HG02759 (cell line): Measurements from ENCODE around the gene CCNA2.

ENCODE experiments used
- ATAC-seq: cut with Tn5 transposase; IDR thresholded peaks from one replicate; pipeline ENCODE4 v1.9.1; 2021; ENCODE audit warnings: mild to moderate bottlenecking, moderate library complexity; ENCODE audit not compliant: unreplicated experiment

CCNA2 gene

DNA sequence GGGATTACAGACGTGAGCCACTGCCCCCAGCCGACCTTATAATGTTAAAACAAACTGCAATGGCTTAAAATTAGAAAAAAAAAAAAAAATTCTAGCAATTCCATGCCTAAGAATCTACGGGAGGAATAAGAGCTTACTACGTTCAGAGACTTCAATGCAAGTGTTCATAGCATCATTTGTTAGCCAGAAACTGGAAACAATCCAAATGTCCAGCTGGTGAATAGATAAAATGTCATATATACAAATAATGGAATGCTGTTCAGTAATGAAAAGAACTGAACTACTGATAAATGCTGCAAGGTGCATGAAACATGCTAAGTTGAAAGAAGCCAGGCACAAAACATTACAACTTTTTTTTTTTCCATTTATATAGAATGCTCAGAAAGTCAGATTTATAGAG lies 17.3 kb downstream of the CCNA2 start:
- no peak for ATAC-seq

DNA sequence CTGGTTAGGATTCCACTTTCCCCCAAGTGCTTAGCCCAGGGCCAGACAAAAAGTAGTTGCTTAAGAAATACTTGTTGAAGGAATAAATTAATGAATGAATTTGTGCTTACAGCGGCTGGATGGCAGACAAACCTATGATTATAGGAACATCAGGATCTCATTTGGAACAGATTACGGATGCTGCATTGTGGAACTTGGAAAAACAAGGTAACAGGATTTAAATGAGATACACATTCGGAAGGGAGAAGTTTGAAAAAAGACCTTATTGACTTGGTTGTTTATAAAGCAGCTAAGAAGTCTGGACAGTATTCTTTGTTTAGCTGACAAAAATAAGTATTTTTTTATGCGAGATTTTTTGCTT lies 22.0 kb downstream of the CCNA2 start:
- ATAC-seq: no peak

DNA sequence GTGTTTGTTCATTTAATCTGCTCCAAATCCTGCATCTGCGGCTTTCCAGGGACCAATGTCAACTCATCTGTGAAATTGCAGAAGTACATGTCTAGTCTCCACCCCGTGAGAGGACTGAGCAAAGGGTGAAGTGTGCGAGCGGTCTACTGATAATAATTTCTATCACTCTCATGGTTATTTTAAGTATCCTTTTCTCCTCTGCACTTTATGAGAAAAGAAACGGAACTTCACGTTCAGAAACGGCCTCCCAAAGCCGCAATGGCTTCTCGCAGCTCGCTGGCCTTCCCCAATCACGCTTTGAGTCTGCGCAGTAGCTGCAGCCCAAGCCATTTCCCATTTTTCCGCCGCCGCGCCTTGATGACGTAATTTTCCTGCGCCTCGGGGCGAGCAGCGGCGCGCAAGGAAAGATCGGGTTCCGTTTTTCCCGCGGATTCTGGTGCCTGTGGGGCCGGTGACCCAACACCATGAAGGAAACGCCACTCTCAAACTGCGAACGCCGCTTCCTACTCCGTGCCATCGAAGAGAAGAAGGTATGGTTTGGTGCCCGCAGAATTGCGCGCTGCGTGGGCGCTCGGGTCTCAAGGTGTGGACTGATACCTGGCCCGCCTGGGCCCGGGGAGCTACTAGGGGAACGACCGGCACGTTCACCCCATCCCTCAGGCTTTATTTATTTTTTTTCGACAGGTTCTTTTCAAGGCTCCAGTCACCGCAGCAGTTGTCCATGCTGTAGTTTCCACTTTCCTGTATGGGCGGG lies 22.5 kb downstream of the CCNA2 start, which contains the start of gene EXOSC9:
Gene EXOSC9 (plus strand): TSS at position 363 of the 754 bp plus-strand sequence. CDS start 102 bp downstream, at position 465.
- peak; percentile 85 for ATAC-seq

DNA sequence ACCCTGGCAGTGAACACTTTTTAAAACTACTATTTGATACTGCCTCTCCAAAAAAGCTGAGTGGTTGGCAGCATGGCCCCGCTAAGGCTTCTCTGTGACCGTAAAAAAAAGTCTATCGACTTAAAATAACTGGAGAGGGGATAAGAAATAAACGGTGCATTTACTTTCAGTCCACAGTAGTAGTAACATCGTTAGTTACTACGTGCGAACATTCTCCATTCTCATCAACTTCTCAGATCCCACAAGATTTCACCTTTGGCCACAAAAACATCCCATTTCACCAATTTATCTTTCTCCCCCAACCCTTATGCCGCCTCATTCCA lies 23.1 kb downstream of the CCNA2 start:
- peak; percentile 29 for ATAC-seq

DNA sequence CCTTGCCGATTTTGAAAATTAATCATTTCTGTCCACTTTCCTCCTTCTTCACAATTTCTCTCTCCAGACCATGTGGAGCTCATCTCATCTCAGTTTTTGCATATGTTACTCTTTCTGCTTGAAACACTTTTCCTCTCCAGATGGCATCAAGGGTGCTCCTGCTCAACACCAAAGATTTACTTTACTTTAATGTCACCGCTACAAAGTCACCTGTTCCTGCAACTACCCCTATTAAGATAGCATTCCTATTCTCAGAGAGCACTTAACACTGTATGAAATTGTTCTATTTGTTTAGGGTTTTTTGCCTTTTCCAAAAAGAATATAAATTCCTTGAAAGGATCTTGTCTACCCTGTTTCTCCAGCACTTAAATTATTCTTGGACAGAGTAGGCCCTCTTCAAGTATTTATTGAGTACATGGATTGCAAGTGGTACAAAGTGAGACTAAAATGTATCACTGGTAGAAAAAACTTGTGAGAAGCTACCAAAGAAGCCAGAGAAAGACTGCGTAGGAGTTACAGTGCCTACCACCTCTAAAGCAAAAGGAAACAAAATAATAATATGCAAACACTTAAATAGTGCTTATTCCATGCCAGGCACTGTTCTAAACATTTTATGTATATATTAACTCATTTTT lies 23.7 kb downstream of the CCNA2 start:
- no peak for ATAC-seq

DNA sequence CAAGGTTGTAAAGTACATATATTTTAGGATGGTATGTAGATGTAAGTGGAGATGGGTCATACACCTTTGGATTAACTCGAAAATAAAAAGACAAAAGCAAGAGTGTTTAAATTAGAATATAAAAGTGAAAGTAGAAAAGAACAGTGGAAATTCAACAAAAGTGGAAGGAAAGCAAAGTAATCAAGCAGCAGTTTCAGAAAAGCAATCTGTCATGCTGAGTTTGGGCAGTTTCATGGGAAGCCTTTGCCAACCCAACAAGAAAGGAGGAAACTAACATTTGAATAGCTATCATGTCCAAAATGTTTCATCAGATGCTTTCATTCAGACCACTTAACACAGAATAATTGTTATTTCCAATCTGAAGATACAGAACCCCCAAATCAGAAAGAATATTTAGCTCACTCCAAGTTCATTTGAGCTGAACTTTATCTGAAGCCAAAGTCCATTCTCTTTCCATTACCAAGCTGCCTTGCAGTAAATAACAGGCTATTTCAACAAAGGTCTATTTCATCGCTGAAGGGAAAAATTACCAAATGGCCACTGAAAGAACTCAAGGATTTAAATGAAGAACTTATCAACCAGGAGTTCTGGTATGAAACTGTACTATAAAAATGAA lies 24.4 kb downstream of the CCNA2 start:
- ATAC-seq: no peak

DNA sequence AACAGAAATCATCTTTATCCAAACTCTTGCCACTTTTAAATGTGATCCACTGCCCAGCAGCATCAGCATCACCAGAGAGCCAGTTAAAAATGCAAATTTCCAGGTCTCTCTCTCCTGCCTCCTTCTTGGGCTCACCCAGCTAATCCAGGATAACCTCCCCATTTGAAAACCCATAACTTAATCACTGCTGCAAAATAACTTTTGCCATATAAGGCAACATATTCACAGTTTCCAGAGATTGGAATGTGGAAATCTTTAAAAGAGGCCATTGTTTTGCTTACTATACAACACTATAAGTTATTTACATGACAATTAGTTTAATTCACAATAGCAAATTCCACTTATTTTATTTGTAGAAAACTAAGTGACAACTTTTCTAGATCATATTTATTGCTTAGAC lies 27.4 kb downstream of the CCNA2 start:
- ATAC-seq: no peak

DNA sequence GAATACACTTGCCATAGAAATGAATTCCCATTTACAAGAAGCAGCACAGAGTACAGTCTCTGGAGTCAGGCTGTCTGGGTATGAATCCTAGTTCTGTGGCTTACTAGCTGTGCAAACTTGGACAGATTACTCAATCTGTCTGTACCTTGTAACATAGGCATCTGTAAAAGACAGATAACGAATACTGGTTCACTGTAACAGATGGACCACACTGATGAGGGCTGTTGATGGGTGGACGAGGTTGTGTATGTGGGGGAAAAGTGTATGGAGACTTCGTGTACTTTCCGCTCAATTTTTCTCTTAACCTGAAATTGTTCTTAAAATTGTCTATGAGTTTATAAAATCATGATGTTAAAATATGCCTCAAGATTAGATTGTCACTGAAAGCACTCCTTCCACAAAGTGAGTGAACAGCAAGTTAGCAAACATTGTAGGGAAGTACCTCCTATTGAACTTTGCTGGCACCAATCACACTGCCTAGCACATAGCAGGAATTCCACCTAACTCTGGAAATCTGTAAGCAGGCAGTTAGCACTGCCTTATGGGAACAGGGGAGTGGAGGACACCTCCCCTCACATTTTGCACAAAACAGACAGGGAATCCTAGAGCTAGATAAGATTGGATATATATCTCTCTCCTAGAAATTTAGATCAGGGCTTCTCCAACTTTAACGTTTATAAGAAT lies 29.0 kb downstream of the CCNA2 start:
- ATAC-seq: no peak

DNA sequence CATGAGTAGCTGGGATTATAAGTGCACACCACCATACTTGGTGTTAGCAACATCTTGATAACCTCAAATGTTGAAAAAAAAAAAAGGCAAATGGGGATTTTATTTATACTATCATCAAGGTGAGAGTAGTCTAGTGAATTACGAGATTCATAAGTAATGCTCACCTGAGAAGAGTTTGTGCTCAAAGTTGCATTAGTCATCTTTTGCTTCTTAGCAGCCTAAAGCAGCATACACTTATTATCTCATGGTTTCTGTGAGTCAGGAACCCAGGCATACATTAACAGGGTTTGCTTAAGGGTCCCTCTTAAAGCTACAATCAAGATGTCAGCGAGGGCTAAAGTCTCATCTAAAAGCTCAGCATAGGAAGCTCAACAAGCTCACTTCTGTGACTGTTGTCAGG lies 30.7 kb downstream of the CCNA2 start:
- no peak for ATAC-seq

DNA sequence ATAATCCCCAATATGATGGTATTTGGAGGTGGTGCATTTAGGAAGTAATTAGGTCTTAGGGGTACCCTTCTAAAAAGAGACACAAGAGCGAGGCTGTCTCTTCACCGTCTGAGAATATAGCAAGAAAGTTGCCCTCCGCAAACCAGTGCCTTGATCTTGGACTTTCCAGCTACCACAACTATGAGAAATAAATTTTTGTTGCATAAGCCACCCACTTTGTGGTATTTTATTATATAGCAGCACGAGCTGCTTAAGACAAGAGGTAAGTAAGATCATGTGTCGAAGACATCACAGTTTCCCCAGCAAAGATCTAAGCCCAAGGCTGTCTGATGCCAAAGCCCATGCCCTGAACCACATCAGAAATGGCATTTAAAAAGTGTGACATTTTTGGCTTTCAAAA lies 32.2 kb downstream of the CCNA2 start:
- ATAC-seq: no peak

DNA sequence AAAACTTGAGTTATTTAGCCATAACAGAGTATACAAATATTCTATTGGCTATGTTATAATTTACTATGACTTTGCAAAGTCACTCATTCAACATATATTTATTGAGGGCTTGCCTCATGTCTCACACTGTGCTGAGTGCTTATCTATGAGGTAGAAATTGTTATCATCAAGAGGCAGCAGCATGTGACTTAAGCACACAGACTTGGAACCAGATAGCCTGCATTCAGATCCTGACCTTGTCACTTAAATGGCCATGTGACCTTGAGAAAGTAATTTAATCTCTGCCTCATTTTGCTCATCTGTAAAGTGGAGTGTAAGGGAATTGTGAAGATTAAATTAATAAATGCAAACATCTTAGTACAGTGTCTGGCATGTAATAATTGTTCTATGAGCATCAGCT lies 32.7 kb downstream of the CCNA2 start:
- no peak for ATAC-seq

DNA sequence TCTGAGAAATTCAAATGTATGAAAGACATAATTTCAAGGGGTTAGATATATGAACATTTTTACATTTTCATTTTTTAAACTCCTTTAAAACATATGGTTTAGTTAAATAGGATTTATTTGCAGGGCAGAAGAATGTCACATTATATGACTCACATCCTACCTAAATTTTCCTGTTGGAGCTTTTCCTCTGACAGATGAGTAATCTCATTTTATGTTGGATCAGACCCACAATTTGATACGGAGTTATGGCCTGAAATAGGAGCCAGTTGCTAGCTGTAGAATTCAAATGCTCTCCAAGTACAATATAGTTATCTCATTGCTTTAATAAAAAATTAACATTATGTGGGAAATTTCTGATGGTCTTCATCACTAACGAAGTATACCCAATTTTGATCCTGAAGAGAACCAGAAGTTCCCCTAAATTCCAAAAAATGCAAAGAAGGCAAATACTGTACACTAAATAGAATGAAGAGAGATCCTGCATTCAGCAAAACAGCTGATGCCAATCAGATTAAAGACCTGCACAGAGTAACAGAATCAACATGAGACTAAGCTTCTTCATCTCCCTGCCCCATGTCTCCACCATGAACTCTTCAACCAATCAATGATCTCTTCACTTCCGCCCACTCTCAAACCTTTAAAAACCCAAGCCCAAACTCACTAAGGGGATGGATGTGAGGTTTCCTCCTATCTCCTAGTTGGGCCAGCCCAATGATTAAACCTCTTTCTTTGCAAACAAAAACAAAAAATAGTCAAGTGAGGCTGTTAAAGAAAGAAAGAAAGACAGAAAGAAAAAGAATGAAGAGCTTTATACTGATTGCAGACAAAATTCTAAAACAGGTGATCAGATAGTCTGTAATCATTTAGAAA lies 33.5 kb downstream of the CCNA2 start:
- no peak for ATAC-seq

DNA sequence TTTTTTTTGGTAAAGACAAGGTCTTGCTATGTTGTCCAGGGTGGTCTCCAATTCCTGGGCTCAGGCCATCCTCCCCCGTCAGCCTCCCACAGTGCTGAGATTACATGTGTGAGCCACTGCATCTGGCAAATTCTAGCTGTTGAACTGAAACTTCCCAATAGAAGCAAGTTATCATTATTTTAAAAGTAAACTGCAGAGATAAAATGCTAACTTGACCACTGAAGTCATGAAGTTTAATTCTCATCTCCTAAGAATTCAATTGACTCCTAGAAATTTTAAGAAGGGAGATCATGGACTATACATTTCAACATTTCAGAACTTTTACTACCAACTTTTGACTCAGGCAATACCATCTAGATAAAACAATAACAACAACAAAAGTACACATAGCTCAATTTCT lies 34.2 kb downstream of the CCNA2 start:
- no peak for ATAC-seq

DNA sequence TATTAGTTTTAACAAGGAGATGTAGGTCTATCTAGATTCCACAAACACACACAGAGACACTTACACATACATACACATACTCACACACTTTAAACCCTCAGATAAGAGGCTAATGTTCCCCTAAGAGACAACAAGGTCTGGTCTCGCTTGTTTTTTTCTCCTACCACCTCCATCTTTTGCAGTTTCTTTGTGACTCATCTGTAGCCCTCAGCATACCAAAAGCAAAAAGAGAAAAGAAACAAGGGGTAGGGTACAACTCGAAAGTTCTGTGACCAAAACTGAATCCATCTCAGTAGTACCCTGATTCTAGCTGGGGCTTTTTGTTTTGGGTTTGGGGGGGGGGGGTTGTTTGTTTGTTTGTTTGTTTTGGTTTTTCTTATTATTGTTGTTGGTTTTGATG lies 34.8 kb downstream of the CCNA2 start:
- ATAC-seq: peak; percentile 90

DNA sequence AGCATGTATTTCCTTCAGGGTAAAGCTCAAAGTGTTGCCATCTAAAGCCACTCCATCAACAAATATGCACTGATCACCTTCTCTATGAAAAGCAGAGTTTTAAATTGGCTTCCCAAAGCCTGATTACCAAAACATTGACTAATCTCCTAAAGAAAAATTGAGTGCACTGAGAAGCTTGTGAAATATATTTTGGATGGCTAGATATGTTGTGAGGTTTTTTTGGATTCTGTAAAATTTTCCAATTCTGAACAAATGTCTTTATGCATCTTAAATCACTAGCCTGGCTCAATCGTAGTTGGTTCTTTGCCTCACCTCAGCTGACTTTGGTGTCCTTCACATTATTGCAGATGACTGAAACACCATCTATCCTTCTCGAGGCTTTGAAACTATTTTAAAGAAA lies 37.5 kb downstream of the CCNA2 start:
- ATAC-seq: no peak

DNA sequence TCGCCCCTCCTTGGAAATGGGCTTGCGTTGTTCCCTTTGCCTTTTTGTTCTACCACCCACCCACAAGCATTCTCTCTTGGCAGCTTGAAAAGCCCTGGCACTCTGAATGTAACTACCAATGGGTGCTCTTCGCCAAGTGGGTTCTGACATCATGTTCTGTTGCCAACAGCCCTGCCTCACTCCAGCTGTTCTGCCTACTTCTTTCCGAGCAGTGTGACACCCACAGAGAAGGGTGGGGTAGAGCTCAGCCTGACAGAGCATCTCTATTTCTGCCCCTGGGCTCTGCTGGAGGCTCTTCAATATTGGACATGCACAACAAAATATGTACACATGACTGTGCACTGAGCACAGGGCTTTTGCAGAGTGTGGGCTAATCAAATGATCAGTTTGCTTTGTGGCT lies 38.2 kb downstream of the CCNA2 start:
- no peak for ATAC-seq

DNA sequence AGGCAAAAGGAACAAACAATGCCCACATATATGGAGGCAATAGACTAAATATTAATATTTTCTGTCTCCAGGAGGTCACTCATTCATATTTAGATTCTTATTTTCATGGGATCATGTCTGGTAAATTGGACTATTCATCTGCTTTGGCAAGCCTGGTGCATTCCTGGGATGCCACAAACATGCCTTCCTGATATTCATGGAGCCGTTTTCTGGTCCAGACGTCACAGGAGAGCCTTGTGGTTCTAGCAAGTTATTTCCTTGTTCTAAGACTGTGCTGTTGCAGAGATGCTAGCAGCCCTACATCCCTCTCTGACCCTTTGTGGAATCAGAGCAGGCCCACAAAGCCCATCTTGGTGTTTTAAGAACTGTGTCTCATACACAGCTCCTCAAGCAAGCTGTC lies 38.7 kb downstream of the CCNA2 start:
- no peak for ATAC-seq

DNA sequence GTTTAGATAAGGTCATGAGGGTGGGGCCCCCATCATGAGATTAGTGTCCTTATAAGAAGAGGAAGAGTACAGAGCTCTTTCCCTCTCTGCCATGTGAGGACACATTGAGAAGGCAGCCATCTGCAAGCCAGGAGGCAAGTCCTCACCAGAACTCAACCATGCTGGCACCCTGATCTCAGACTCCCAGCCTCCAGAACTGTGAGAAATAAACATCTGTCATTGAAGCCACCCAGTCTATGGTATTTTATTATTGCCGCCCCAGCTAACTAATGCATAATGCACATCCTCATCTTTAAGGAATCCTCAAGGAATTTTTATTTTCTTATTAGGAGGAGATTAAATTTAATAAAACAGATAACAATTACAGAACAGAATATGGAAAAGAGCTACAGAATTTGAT lies 39.3 kb downstream of the CCNA2 start:
- no peak for ATAC-seq

DNA sequence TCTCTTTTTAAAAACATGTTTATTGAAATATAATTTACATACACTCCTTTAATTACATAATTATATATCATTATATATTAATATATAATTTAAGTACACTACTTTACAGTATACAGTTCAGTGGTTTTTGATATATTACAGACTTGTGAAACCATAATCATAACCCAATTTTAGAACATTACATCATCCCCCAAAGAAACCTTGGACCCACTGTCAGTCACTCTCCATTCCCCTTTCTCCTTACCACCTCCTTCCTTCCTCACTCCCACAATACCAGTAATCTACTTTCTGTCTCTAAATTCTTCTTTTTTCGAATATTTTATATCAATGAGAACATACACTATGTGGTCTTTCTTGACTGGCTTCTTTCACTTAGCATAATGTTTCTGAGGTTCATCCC lies 40.5 kb downstream of the CCNA2 start:
- ATAC-seq: no peak

DNA sequence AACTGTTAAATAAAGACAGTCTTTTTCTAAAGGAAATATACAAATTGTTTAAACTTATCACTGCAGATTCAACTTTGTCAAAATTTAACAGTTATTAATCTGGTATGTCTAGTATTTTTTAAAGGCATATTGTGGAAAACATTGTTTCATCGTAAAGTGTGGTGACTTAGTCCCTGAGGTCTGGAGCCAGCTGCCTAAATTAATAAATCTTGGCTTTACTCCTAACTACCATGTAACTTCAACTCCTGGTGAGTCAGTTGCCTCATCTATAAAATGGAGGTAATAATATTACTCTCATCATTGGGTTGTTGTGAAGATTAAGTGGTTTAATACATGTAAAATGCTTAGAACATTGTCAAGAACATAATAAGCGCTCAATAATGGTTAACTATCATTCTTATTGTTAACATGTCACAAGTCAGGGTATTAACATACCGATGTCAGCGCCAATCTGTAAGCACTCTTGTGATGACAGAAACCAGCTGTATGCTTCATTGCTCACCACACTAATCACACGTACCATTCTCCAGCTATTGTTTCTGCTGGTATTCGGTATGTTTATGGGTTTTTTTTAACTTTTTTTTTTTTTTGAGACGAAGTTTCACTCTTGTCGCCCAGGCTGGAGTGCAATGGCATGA lies 44.6 kb downstream of the CCNA2 start:
- no peak for ATAC-seq

DNA sequence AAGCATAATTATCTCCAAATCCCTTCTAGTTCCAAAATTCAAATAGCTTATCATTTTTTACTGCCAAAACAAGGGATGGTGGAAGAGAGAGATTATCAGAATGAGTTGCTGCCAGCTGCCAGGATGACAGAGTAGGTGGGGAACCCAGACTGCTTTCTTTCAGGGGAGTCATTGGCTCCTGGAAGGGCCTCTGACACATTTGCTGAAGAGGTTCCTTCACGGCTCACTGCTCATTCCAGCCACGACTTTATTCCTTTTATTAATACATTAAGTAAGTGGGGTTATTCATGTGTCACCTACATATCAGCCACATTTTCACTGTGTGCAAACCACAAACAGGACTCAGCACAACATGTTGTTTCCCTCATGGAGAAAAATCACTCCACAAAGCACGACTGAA lies 46.1 kb downstream of the CCNA2 start:
- ATAC-seq: no peak
